GM12875 (cell line): ENCODE results near the gene PCNX4.

Source experiments
- H3K4me3 ChIP-seq: one replicate; pipeline ENCODE4 v1.5.1; 2011; ENCODE audit warnings: low read depth, low read length, control low read depth
- CTCF ChIP-seq: IDR thresholded peaks from 2 replicates; pipeline ENCODE4 v1.5.1; 2011; ENCODE audit warnings: low read depth, mild to moderate bottlenecking, control low read depth, inconsistent platforms, low read length, moderate library complexity, borderline replicate concordance; ENCODE audit not compliant: insufficient read depth

PCNX4 gene

GRCh38 chr14:60102389-60102788 lies 10.7 kb downstream of the PCNX4 start:
- no peak for TF ChIP-seq CTCF
- no peak overlapping the region for H3K4me3 ChIP-seq

GRCh38 chr14:60106339-60106738 lies 14.6 kb downstream of the PCNX4 start:
- no peak for TF ChIP-seq CTCF

GRCh38 chr14:60107477-60107876 lies 15.8 kb downstream of the PCNX4 start:
- no peak for TF ChIP-seq CTCF
- no peak overlapping the region for H3K4me3 ChIP-seq

More at GRCh38 chr14:60106339-60106738, 14.6 kb downstream of the PCNX4 start:
- H3K4me3 ChIP-seq: no peak overlapping the region

- no peak for TF ChIP-seq CTCF
- no peak overlapping the region for H3K4me3 ChIP-seq
These were observed 20.0 kb downstream of the PCNX4 start for GRCh38 chr14:60111732-60112131.

GRCh38 chr14:60114881-60115280 lies 23.2 kb downstream of the PCNX4 start:
- H3K4me3 ChIP-seq: no peak overlapping the region
- TF ChIP-seq CTCF: no peak

GRCh38 chr14:60116181-60116580 lies 24.5 kb downstream of the PCNX4 start:
- no peak overlapping the region for H3K4me3 ChIP-seq
- no peak for TF ChIP-seq CTCF

GRCh38 chr14:60125918-60126317 lies 34.2 kb downstream of the PCNX4 start:
- TF ChIP-seq CTCF: no peak
- H3K4me3 ChIP-seq: no peak overlapping the region
